ENCODE measurements around the gene PCP4L1. TPM values are rescaled to one million over a fixed set of nuclear protein-coding genes. Genes with fewer than 3 reads are reported as not detected.

Gene PCP4L1
- total and polyA plus RNA-seq, 4 donors: 3.6 to 9.3 (median 6.3) TPM

- WGBS, 2 donors: 5% methylated on average over 16 of the region's 16 CpGs
- peak; percentile 60 for TF ChIP-seq CTCF (IDR thresholded peaks at IDR 0.05; ENCODE audit: control extremely low read depth, extremely low read depth)
- peak within 1 kb of the TSS; percentile 81 for H3K4me3 ChIP-seq
- H3K27me3 ChIP-seq (ENCODE audit: control insufficient read depth in 3 of 3, insufficient read depth in 3 of 3, low read length in 2 of 3): no peaks in the 10 kb centered on the region
- peak within 1 kb of the TSS; percentile 26 to 62 for H3K27ac ChIP-seq (ENCODE audit: low read depth in 1 of 2, low read length in 1 of 2)
- peak; percentile 97 for ATAC-seq (ENCODE audit: insufficient read depth, low FRiP score)
- peaks cover 0 to 18% (median 3%) of the 10 kb centered on the region in 5 donors for H3K4me1 ChIP-seq (ENCODE audit: control insufficient read depth in 5 of 5, insufficient read depth in 5 of 5, low read length in 5 of 5)
- peak; percentile 93 to 99 (median 99) for DNase-seq
- no peaks in the 10 kb centered on the region for H3K9me3 ChIP-seq (ENCODE audit: control insufficient read depth in 4 of 4, insufficient read depth in 3 of 4, low read length in 3 of 4)
- H3K36me3 ChIP-seq (ENCODE audit: control insufficient read depth in 4 of 4, insufficient read depth in 4 of 4, low read length in 4 of 4): peaks cover 11 to 22% (median 13%) of the 10 kb centered on the region in 4 donors
- peak within 1 kb of the TSS in 1 of 2 donors; percentile 26 for H3K9ac ChIP-seq (ENCODE audit: insufficient read depth in 1 of 2, low read length in 2 of 2)
Observed at GRCh38 chr1:161225534-161226319, 32.8 kb upstream of the PCP4L1 start, which contains the start of gene TOMM40L. Gene TOMM40L, plus strand, starts transcription at chr1:161226060. Its CDS starts 430 bp downstream, at chr1:161226490.

GRCh38 chr1:161226320-161226711, 32.2 kb upstream of the PCP4L1 start:
- peak overlapping the region; percentile 9 to 49 for H3K27ac ChIP-seq (ENCODE audit: low read depth in 1 of 2, low read length in 1 of 2)
- TF ChIP-seq CTCF (IDR thresholded peaks at IDR 0.05; ENCODE audit: control extremely low read depth, extremely low read depth): no peak
- no peaks in the 10 kb centered on the region for H3K9me3 ChIP-seq (ENCODE audit: control insufficient read depth in 4 of 4, insufficient read depth in 3 of 4, low read length in 3 of 4)
- H3K27me3 ChIP-seq (ENCODE audit: control insufficient read depth in 3 of 3, insufficient read depth in 3 of 3, low read length in 2 of 3): no peaks in the 10 kb centered on the region
- ATAC-seq (ENCODE audit: insufficient read depth, low FRiP score) (no peak), DNase-seq (no peak)
- H3K4me1 ChIP-seq (ENCODE audit: control insufficient read depth in 5 of 5, insufficient read depth in 5 of 5, low read length in 5 of 5): peaks cover 0 to 18% (median 3%) of the 10 kb centered on the region in 5 donors
- 7% methylated on average over 15 of the region's 15 CpGs for WGBS, 2 donors
- H3K4me3 ChIP-seq: peak overlapping the region; percentile 81
- peak overlapping the region in 1 of 2 donors; percentile 26 for H3K9ac ChIP-seq (ENCODE audit: insufficient read depth in 1 of 2, low read length in 2 of 2)
- peaks cover 11 to 24% (median 13%) of the 10 kb centered on the region in 4 donors for H3K36me3 ChIP-seq (ENCODE audit: control insufficient read depth in 4 of 4, insufficient read depth in 4 of 4, low read length in 4 of 4)

- no peak for TF ChIP-seq CTCF (IDR thresholded peaks at IDR 0.05; ENCODE audit: control extremely low read depth, extremely low read depth)
- Histone ChIP-seq H3K9ac (ENCODE audit: insufficient read depth in 1 of 2, low read length in 2 of 2) (no peak overlapping the region), H3K36me3 (ENCODE audit: control insufficient read depth in 4 of 4, insufficient read depth in 4 of 4, low read length in 4 of 4) (peaks cover 11 to 24% (median 13%) of the 10 kb centered on the region in 4 donors), H3K27me3 (ENCODE audit: control insufficient read depth in 3 of 3, insufficient read depth in 3 of 3, low read length in 2 of 3) (no peaks in the 10 kb centered on the region), H3K27ac (ENCODE audit: low read depth in 1 of 2, low read length in 1 of 2) (no peak overlapping the region), H3K9me3 (ENCODE audit: control insufficient read depth in 4 of 4, insufficient read depth in 3 of 4, low read length in 3 of 4) (no peaks in the 10 kb centered on the region), H3K4me3 (no peak overlapping the region), H3K4me1 (ENCODE audit: control insufficient read depth in 5 of 5, insufficient read depth in 5 of 5, low read length in 5 of 5) (peaks cover 0 to 18% (median 3%) of the 10 kb centered on the region in 5 donors)
- 56 to 62% methylated on average over 3 of the region's 3 CpGs for WGBS, 2 donors
- no peak for DNase-seq
- ATAC-seq (ENCODE audit: insufficient read depth, low FRiP score): no peak
Observed at GRCh38 chr1:161226759-161227158, 31.8 kb upstream of the PCP4L1 start.
